ENCODE results near the gene NEUROD6.

- TF ChIP-seq CTCF (IDR thresholded peaks at IDR 0.05), result no peak
- no peak for TF ChIP-seq POLR2A (IDR thresholded peaks at IDR 0.05)
- no peak for TF ChIP-seq POLR2AphosphoS5 (IDR thresholded peaks at IDR 0.05)
- no peak for TF ChIP-seq EP300 (IDR thresholded peaks at IDR 0.05)
Measured at GRCh38 chr7:31335161-31335856, 5.2 kb downstream of the NEUROD6 start.
